Naive thymus-derived CD4-positive, alpha-beta T cell (primary cell): ENCODE results near the gene RPL22. TPM values are rescaled to one million over a fixed set of nuclear protein-coding genes. Genes with fewer than 3 reads are reported as not detected.

Experiments
- ATAC-seq: fragments of 150-1000 bp; cut with Tn5 transposase; 2 replicates; pipeline ENCODE4 v1.10.0; 2021; ENCODE audit warnings: mild to moderate bottlenecking, moderate library complexity
- CTCF ChIA-PET: fragments of 350-600 bp; sonication (Branson Sonifier 250); formaldehyde crosslinking; loops from one replicate; lab custom pipeline; 2021; ENCODE audit warnings: antibody characterized with exemption; lab: Charles Lee
- POLR2A ChIA-PET: fragments of 350-600 bp; sonication (Branson Sonifier 250); formaldehyde crosslinking; loops from one replicate; lab custom pipeline; 2021; ENCODE audit warnings: antibody characterized with exemption, inconsistent platforms; lab: Charles Lee
- DNase-seq, 9 donors: peaks; one replicate each; pipeline versions ENCODE4 v3.0.0 to v3.0.0-alpha.2; 2020 to 2022; ENCODE audit warnings: mixed read lengths in 1 of 9
- H3K27ac ChIP-seq: one replicate; pipeline ENCODE4 v1.7.0; 2013; ENCODE audit warnings: mild to moderate bottlenecking, low read depth, low read length, moderate library complexity
- H3K27me3 ChIP-seq, 2 donors: one replicate each; pipeline ENCODE4 v1.7.0; 2013; ENCODE audit warnings: low read length in 2 of 2, mild to moderate bottlenecking in 2 of 2, moderate library complexity in 2 of 2; ENCODE audit not compliant: control insufficient read depth in 2 of 2, insufficient read depth in 2 of 2
- H3K36me3 ChIP-seq, 3 experiments: 1 replicate in 2 of 3; 2 replicates in 1 of 3; pipeline ENCODE4 v1.7.0; 2013; ENCODE audit warnings: low read length in 3 of 3, mild to moderate bottlenecking in 3 of 3, moderate library complexity in 1 of 3; ENCODE audit not compliant: insufficient read depth in 3 of 3, control insufficient read depth in 2 of 3
- H3K4me1 ChIP-seq, 2 donors: one replicate each; pipeline ENCODE4 v1.7.0; 2013; ENCODE audit warnings: low read length in 2 of 2, mild to moderate bottlenecking in 2 of 2, moderate library complexity in 1 of 2; ENCODE audit not compliant: control insufficient read depth in 2 of 2, insufficient read depth in 2 of 2
- H3K4me3 ChIP-seq: 2 replicates; pipeline ENCODE4 v1.7.0; 2013; ENCODE audit warnings: mild to moderate bottlenecking, low read length
- H3K9me3 ChIP-seq, 3 experiments: 1 replicate in 2 of 3; 2 replicates in 1 of 3; pipeline ENCODE4 v1.7.0; 2013; ENCODE audit warnings: low read length in 3 of 3; ENCODE audit not compliant: control insufficient read depth in 2 of 3
- H3K27ac Mint-ChIP-seq, 9 donors: one replicate each; pipeline ENCODE4 v1.8.0; 2020 to 2022; ENCODE audit warnings: mixed read lengths in 9 of 9, mild to moderate bottlenecking in 8 of 9, moderate library complexity in 5 of 9, inconsistent platforms in 2 of 9
- H3K27me3 Mint-ChIP-seq, 5 donors: one replicate each; pipeline ENCODE4 v1.8.0; 2021 to 2022; ENCODE audit warnings: mixed read lengths in 5 of 5, mild to moderate bottlenecking in 1 of 5
- H3K36me3 Mint-ChIP-seq, 5 donors: one replicate each; pipeline ENCODE4 v1.8.0; 2020 to 2022; ENCODE audit warnings: mixed read lengths in 5 of 5, mild to moderate bottlenecking in 3 of 5, inconsistent platforms in 1 of 5
- H3K4me1 Mint-ChIP-seq, 7 donors: one replicate each; pipeline ENCODE4 v1.8.0; 2020 to 2022; ENCODE audit warnings: mixed read lengths in 7 of 7, mild to moderate bottlenecking in 3 of 7, inconsistent platforms in 1 of 7
- H3K4me3 Mint-ChIP-seq, 10 donors: one replicate each; pipeline ENCODE4 v1.8.0; 2020 to 2022; ENCODE audit warnings: mild to moderate bottlenecking in 10 of 10, mixed read lengths in 10 of 10, moderate library complexity in 6 of 10, inconsistent platforms in 2 of 10
- H3K9me3 Mint-ChIP-seq, 11 donors: one replicate each; pipeline ENCODE4 v1.8.0; 2020 to 2022; ENCODE audit warnings: mixed read lengths in 11 of 11, mild to moderate bottlenecking in 4 of 11, inconsistent platforms in 1 of 11, moderate library complexity in 1 of 11
- intact Hi-C, 2 donors: fragments of 100-400 bp; cut with micrococcal nuclease; formaldehyde crosslinking; loops; one replicate each; pipeline ENCODE4 v1.15.1; 2023
- polyA plus RNA-seq, 2 donors: library from polyadenylated mRNA; unstranded; fragments of 300-500 nt; fragmentation: Illumina TruSeq; gene quantifications; one replicate each; pipeline ENCODE4 v1.2.3, GENCODE V29; 2021
- total RNA-seq, 6 experiments: library from RNA in 5 of 6; stranded (reverse) in 5 of 6; gene quantifications; 1 replicate in 5 of 6; 2 replicates in 1 of 6; pipeline ENCODE4 v1.2.3 and lab custom pipeline; 2021 to 2026

Gene RPL22
- total and polyA plus RNA-seq, 7 experiments from 2014 or later: 129 to 720 (median 469) TPM

GRCh38 chr1:6234502-6235295 lies 35.3 kb upstream of the RPL22 start:
- intact Hi-C loops: loop anchor here (1.0 to 10.0 kb wide), 6 partner anchors 26 to 368 kb away; partner anchors contain the start of genes RPL22 (in 2 of the 2), KLHL21 (in 1 of the 2), NPHP4 (in 1 of the 2) and RNF207 (in 1 of the 2)
- DNase-seq: no peak
- H3K36me3 Mint-ChIP-seq: peaks cover 0 to 20% (median 0%) of the 10 kb centered on the region in 5 donors
- H3K9me3 Mint-ChIP-seq: peaks cover 0 to 1% (median 0%) of the 10 kb centered on the region in 11 donors
- H3K27ac ChIP-seq: peak overlapping the region; percentile 66
- no peaks in the 10 kb centered on the region for H3K9me3 ChIP-seq
- peak overlapping the region; percentile 79 to 90 (median 87) for H3K4me3 Mint-ChIP-seq
- CTCF ChIA-PET: no interaction called here
- H3K4me1 Mint-ChIP-seq: peaks cover 0 to 28% (median 18%) of the 10 kb centered on the region in 7 donors
- H3K27me3 ChIP-seq: no peaks in the 10 kb centered on the region
- peak overlapping the region in 6 of 9 donors; percentile 46 to 80 (median 69) for H3K27ac Mint-ChIP-seq
- H3K4me3 ChIP-seq: peak overlapping the region; percentile 43
- peaks cover 5 to 10% (median 9%) of the 10 kb centered on the region in 5 donors for H3K27me3 Mint-ChIP-seq
- peaks cover 3 to 37% (median 9%) of the 10 kb centered on the region in 3 experiments for H3K36me3 ChIP-seq
- POLR2A ChIA-PET: interaction anchor here (0.5 to 1.9 kb wide), 3 partner anchors 34 to 382 kb away, joined by 3 to 8 read pairs (median 3); no protein-coding TSS in a partner anchor
- ATAC-seq: no peak
- H3K4me1 ChIP-seq: peaks cover 0 to 12% of the 10 kb centered on the region in 2 donors

- peaks cover 0 to 24% (median 18%) of the 10 kb centered on the region in 7 donors for H3K4me1 Mint-ChIP-seq
- H3K4me3 Mint-ChIP-seq: peak overlapping the region in 5 of 10 donors; percentile 23 to 88 (median 25)
- no peaks in the 10 kb centered on the region for H3K27me3 ChIP-seq
- no peak for ATAC-seq
- peaks cover 3 to 46% (median 9%) of the 10 kb centered on the region in 3 experiments for H3K36me3 ChIP-seq
- H3K27ac Mint-ChIP-seq: peak overlapping the region in 1 of 9 donors; percentile 35
- intact Hi-C loops: loop anchor here in 1 of 2 donors (10.0 kb wide), 1 partner anchor 109 kb away; no protein-coding TSS in a partner anchor
- H3K27ac ChIP-seq: no peak overlapping the region
- H3K9me3 ChIP-seq: no peaks in the 10 kb centered on the region
- no peak for DNase-seq
- H3K27me3 Mint-ChIP-seq: no peaks in the 10 kb centered on the region
- no peak overlapping the region for H3K4me3 ChIP-seq
- H3K4me1 ChIP-seq: peaks cover 0 to 12% of the 10 kb centered on the region in 2 donors
- H3K9me3 Mint-ChIP-seq: peaks cover 0 to 1% (median 0%) of the 10 kb centered on the region in 11 donors
- peaks cover 0 to 20% (median 0%) of the 10 kb centered on the region in 5 donors for H3K36me3 Mint-ChIP-seq
- POLR2A ChIA-PET: interaction anchor here (0.6 kb wide), 1 partner anchor 229 kb away, joined by 3 read pairs; no protein-coding TSS in a partner anchor
- CTCF ChIA-PET: no interaction called here
Observed at GRCh38 chr1:6233376-6233775, 34.0 kb upstream of the RPL22 start.

- H3K36me3 Mint-ChIP-seq: peaks cover 11 to 43% (median 19%) of the 10 kb centered on the region in 5 donors
- ATAC-seq: no peak
- no peaks in the 10 kb centered on the region for H3K27me3 Mint-ChIP-seq
Observed at GRCh38 chr1:6225651-6226050, 26.3 kb upstream of the RPL22 start.

DNA sequence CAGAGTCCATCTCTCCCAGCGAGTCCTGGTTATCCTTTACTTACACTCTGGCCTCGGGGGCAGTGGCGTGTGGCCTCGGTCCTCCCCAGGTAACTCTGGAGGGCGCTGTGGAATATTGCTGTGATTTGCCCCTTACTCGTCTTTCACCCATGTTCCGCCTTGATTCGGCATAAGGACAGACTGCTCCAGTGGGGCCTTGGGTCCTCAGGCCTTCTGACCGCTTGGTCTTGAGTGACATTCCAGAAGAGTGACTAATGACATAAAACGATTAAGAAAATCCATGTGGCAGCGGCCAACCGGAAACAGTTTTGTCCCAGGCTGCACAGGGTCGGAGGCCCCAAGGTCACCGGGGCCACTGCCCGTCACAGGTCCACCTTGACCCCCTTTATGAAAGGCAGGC lies 25.3 kb upstream of the RPL22 start:
- Mint-ChIP-seq H3K36me3 (peaks cover 11 to 45% (median 19%) of the 10 kb centered on the region in 5 donors), H3K9me3 (no peaks in the 10 kb centered on the region), H3K4me1 (peaks cover 0 to 4% (median 0%) of the 10 kb centered on the region in 7 donors), H3K27me3 (no peaks in the 10 kb centered on the region), H3K27ac (peak overlapping the region in 1 of 9 donors; percentile 20), H3K4me3 (no peak overlapping the region)
- no peak overlapping the region for H3K4me3 ChIP-seq
- peaks cover 0 to 69% (median 0%) of the 10 kb centered on the region in 3 experiments for H3K36me3 ChIP-seq
- ChIA-PET CTCF (no interaction called here), POLR2A (no interaction called here)
- H3K4me1 ChIP-seq: no peaks in the 10 kb centered on the region
- no peaks in the 10 kb centered on the region for H3K9me3 ChIP-seq
- ATAC-seq (no peak), DNase-seq (no peak)
- H3K27me3 ChIP-seq: no peaks in the 10 kb centered on the region
- intact Hi-C loops: no loop called here
- no peak overlapping the region for H3K27ac ChIP-seq

More at GRCh38 chr1:6225651-6226050, 26.3 kb upstream of the RPL22 start:
- H3K4me3 ChIP-seq: no peak overlapping the region
- intact Hi-C loops: no loop called here
- Mint-ChIP-seq H3K4me1 (peaks cover 0 to 4% (median 0%) of the 10 kb centered on the region in 7 donors), H3K4me3 (no peak overlapping the region), H3K27ac (peak overlapping the region in 1 of 9 donors; percentile 22), H3K9me3 (no peaks in the 10 kb centered on the region)
- H3K27me3 ChIP-seq: no peaks in the 10 kb centered on the region
- no peaks in the 10 kb centered on the region for H3K4me1 ChIP-seq
- POLR2A ChIA-PET: interaction anchor here (1.0 kb wide), 1 partner anchor 25 kb away, joined by 3 read pairs; no protein-coding TSS in a partner anchor
- H3K9me3 ChIP-seq: no peaks in the 10 kb centered on the region
- DNase-seq: no peak
- CTCF ChIA-PET: no interaction called here
- H3K36me3 ChIP-seq: peaks cover 0 to 77% (median 0%) of the 10 kb centered on the region in 3 experiments
- no peak overlapping the region for H3K27ac ChIP-seq

- H3K36me3 Mint-ChIP-seq: peaks cover 11 to 45% (median 19%) of the 10 kb centered on the region in 5 donors
- CTCF ChIA-PET: no interaction called here
- DNase-seq (no peak), ATAC-seq (no peak)
- Histone ChIP-seq H3K4me3 (no peak overlapping the region), H3K27ac (no peak overlapping the region), H3K9me3 (no peaks in the 10 kb centered on the region), H3K27me3 (no peaks in the 10 kb centered on the region), H3K36me3 (peaks cover 0 to 60% (median 0%) of the 10 kb centered on the region in 3 experiments), H3K4me1 (no peaks in the 10 kb centered on the region)
- POLR2A ChIA-PET: interaction anchor here (0.8 kb wide), 1 partner anchor 107 kb away, joined by 3 read pairs; no protein-coding TSS in a partner anchor
- H3K4me3 Mint-ChIP-seq: no peak overlapping the region
- intact Hi-C loops: no loop called here
- H3K27me3 Mint-ChIP-seq: no peaks in the 10 kb centered on the region
- peaks cover 0 to 4% (median 0%) of the 10 kb centered on the region in 7 donors for H3K4me1 Mint-ChIP-seq
- no peak overlapping the region for H3K27ac Mint-ChIP-seq
- no peaks in the 10 kb centered on the region for H3K9me3 Mint-ChIP-seq
Observed at GRCh38 chr1:6223617-6224016, 24.2 kb upstream of the RPL22 start.

DNA sequence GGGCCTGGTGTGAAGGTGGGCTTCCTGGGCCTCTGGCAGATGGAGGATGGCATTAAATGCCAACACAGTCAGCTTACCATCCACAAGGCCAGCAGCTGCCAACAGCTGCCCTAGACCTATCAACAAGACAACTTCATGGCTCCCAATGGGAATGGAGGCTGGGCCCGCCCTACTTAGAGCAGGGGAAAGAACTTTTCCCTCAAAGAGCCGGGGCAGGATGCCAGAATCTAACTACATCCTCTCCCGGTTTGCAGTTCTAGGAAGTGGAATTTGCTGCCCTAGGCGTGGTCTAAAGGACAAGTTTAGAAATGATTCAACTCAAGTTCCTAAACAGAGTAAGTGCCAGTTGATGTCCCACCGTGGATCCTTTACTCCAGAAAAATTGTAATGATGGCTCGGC lies 23.2 kb upstream of the RPL22 start:
- DNase-seq (no peak), ATAC-seq (no peak)
- intact Hi-C loops: no loop called here
- no peak overlapping the region for H3K4me3 ChIP-seq
- peaks cover 0 to 54% (median 0%) of the 10 kb centered on the region in 3 experiments for H3K36me3 ChIP-seq
- peaks cover 11 to 45% (median 19%) of the 10 kb centered on the region in 5 donors for H3K36me3 Mint-ChIP-seq
- H3K9me3 ChIP-seq: no peaks in the 10 kb centered on the region
- POLR2A ChIA-PET: no interaction called here
- no peaks in the 10 kb centered on the region for H3K9me3 Mint-ChIP-seq
- CTCF ChIA-PET: no interaction called here
- no peaks in the 10 kb centered on the region for H3K27me3 ChIP-seq
- H3K4me1 Mint-ChIP-seq: peaks cover 0 to 4% (median 0%) of the 10 kb centered on the region in 7 donors
- H3K27ac ChIP-seq: no peak overlapping the region
- no peaks in the 10 kb centered on the region for H3K4me1 ChIP-seq
- no peak overlapping the region for H3K27ac Mint-ChIP-seq
- H3K4me3 Mint-ChIP-seq: no peak overlapping the region
- H3K27me3 Mint-ChIP-seq: peaks cover 0 to under 1% (median 0%) of the 10 kb centered on the region in 5 donors
